SK-N-SH (cell line): ENCODE results near the gene PMS2. TPM values are rescaled to one million over a fixed set of nuclear protein-coding genes. Genes with fewer than 3 reads are reported as not detected.
"Not testable (repeated sequence)": the region's sequence is repeated elsewhere in the genome, so short reads cannot be mapped to it uniquely, and the experiment has no call there.

Source experiments
- CTCF ChIA-PET: fragments of 300-600, 350-600 bp; formaldehyde crosslinking; extraction: SDS; loops from one replicate; lab custom pipeline; 2021; lab: Yijun Ruan, JAX
- POLR2A ChIA-PET: fragments of 350-600 bp; sonication (Branson Sonifier 250); formaldehyde crosslinking; extraction: SDS; loops from one replicate; lab custom pipeline; 2020; ENCODE audit warnings: antibody characterized with exemption, inconsistent platforms; lab: Yijun Ruan, JAX
- DNase-seq: peaks from one replicate; pipeline ENCODE4 v3.0.0; 2012
- H2AFZ ChIP-seq: fragments of 200-600 bp; sonication (generic); 2 replicates; pipeline ENCODE4 v1.8.1; 2016; ENCODE audit warnings: antibody characterized with exemption, mild to moderate bottlenecking, low read depth
- H3F3A ChIP-seq: fragments of 200-600 bp; sonication (generic); replicated peaks from 2 replicates; pipeline ENCODE3; 2016; ENCODE audit warnings: antibody characterized with exemption, mild to moderate bottlenecking; ENCODE audit not compliant: insufficient read depth
- H3K27ac ChIP-seq, 2 experiments: fragments of 200-500 bp in 1 of 2; fragments of 200-600 bp in 1 of 2; sonication (Bioruptor generic) in 1 of 2; sonication (generic), shearing (Covaris generic) in 1 of 2; 2 replicates each; pipeline versions ENCODE4 v1.5.1 to v1.6.1; 2014 to 2016; ENCODE audit warnings: low read depth in 2 of 2, inconsistent platforms in 1 of 2, low read length in 1 of 2, mild to moderate bottlenecking in 1 of 2, mixed read lengths in 1 of 2
- H3K27me3 ChIP-seq: fragments of 200-600 bp; sonication (generic), shearing (Covaris generic); 2 replicates; pipeline ENCODE4 v1.6.1; 2016; ENCODE audit warnings: mixed run types; ENCODE audit not compliant: insufficient read depth
- H3K36me3 ChIP-seq, 2 experiments: fragments of 200-500 bp in 1 of 2; fragments of 200-600 bp in 1 of 2; sonication (Bioruptor generic) in 1 of 2; sonication (generic) in 1 of 2; replicated peaks in 1 of 2; 2 replicates each; pipeline versions ENCODE3 to v1.5.1; 2014 to 2016; ENCODE audit warnings: low read length in 1 of 2, mild to moderate bottlenecking in 1 of 2; ENCODE audit not compliant: insufficient read depth in 2 of 2, control insufficient read depth in 1 of 2
- H3K4me1 ChIP-seq, 2 experiments: fragments of 200-500 bp in 1 of 2; fragments of 200-600 bp in 1 of 2; sonication (Bioruptor generic) in 1 of 2; sonication (generic), shearing (Covaris generic) in 1 of 2; 2 replicates each; pipeline versions ENCODE4 v1.5.1 to v1.6.1; 2014 to 2016; ENCODE audit warnings: low read depth in 1 of 2, low read length in 1 of 2, mixed run types in 1 of 2; ENCODE audit not compliant: insufficient read depth in 2 of 2, control insufficient read depth in 1 of 2
- H3K4me2 ChIP-seq: fragments of 200-600 bp; sonication (generic), shearing (Covaris generic); 2 replicates; pipeline ENCODE4 v1.6.1; 2017; ENCODE audit warnings: mixed run types
- H3K4me3 ChIP-seq, 2 experiments: fragments of 200-500 bp in 1 of 2; fragments of 200-600 bp in 1 of 2; sonication (Bioruptor generic) in 1 of 2; sonication (generic), shearing (Covaris generic) in 1 of 2; 2 replicates each; pipeline versions ENCODE4 v1.5.1 to v1.8.1; 2014 to 2016; ENCODE audit warnings: low read depth in 2 of 2, inconsistent platforms in 1 of 2, low read length in 1 of 2, mild to moderate bottlenecking in 1 of 2, mixed read lengths in 1 of 2, moderate library complexity in 1 of 2
- H3K79me2 ChIP-seq: fragments of 200-600 bp; sonication (generic); 2 replicates; pipeline ENCODE4 v1.8.1; 2017; ENCODE audit warnings: mild to moderate bottlenecking; ENCODE audit not compliant: insufficient read depth
- H3K9ac ChIP-seq: fragments of 200-600 bp; sonication (generic); 2 replicates; pipeline ENCODE4 v1.6.1; 2017; ENCODE audit warnings: mixed run types
- H3K9me2 ChIP-seq: fragments of 200-600 bp; sonication (generic); 2 replicates; pipeline ENCODE4 v1.6.1; 2017; ENCODE audit warnings: mixed run types
- H3K9me3 ChIP-seq: fragments of 200-600 bp; sonication (generic); 2 replicates; pipeline ENCODE4 v1.6.1; 2017; ENCODE audit warnings: mixed run types, mild to moderate bottlenecking, moderate library complexity
- H4K20me1 ChIP-seq: fragments of 200-600 bp; sonication (generic); 2 replicates; pipeline ENCODE4 v1.6.1; 2017; ENCODE audit warnings: mild to moderate bottlenecking, mixed run types; ENCODE audit not compliant: insufficient read depth
- WGBS: methylation state at CpG from one replicate; pipeline ENCODE4 v1.1.6; 2017; ENCODE audit warnings: low lambda C conversion rate; 5-methylcytosine and 5-hydroxymethylcytosine counted together
- polyA plus RNA-seq, 3 experiments: library from polyadenylated mRNA; depleted of rRNA; stranded (reverse); fragments of >200 nt; gene quantifications; 2 replicates each; pipeline ENCODE4 v1.2.3, GENCODE V29; 2012

The PMS2 gene
- polyA plus RNA-seq, 1 of the 3 experiments (the other 2 are of a cell fraction): 9.6 TPM

DNA sequence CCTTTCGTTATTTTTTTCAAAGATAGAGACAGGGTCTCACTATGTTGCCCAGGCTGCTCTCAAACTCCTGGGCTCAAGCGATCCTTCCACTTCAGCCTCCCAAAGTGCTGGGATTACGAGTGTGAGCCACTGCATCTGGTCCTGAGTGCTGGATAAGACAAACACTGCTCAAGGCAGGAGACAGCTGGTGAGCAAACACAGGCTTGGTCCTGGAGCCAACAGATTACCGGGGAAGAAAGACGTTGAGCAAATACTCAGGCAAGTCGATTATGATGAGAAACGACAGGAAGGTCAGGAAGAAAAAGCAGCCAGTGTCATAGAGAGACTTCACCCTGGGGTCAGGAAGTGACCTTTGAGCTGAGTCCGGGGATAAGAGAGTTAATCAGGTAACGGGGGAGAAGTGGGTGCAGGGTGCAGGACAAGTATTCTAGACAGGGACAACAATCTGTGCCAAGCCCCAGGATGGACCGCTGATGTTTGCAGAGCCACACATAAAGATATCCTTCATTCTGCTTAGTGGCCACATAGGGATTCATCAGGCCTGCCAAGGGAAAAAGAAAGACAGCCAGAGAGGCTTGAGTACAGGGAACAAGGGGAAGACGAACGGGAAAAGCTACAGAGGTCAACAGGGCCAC lies 29.1 kb downstream of the PMS2 start:
- H3K36me3 ChIP-seq: peaks cover 6 to 14% of the 10 kb centered on the region in 2 experiments
- H3K9ac ChIP-seq, H3K4me1 ChIP-seq, H4K20me1 ChIP-seq, H3F3A ChIP-seq, H3K4me3 ChIP-seq, DNase-seq, H3K79me2 ChIP-seq, POLR2A ChIA-PET, CTCF ChIA-PET, H3K4me2 ChIP-seq, H2AFZ ChIP-seq, H3K27ac ChIP-seq, H3K27me3 ChIP-seq, H3K9me2 ChIP-seq, H3K9me3 ChIP-seq: not testable (repeated sequence)
- 98% methylated on average over 3 of the region's 12 CpGs for WGBS

DNA sequence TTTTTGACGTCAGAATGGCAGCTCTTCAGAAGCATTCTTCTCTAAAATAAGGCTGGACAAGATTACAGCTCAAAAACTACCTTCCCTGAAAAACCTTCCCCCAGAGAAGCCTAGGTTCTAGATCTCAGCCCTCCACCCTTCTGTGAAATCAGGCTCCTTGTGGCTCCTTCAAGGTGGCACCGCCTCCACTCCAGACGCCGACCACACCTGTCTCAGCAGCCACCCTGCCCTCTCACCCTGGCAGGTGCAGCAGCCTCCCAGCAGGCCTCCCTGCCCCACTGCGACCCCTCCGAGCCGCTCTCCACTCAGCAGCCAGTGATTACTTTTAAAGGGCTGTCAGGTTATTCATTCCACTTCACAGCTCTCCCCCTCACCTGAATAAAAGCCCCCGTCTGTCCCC lies 35.3 kb downstream of the PMS2 start:
- no CpG with 5 or more reads among the region's 8 CpGs for WGBS
- H3K9ac ChIP-seq, H3K27ac ChIP-seq, H2AFZ ChIP-seq, DNase-seq, H3K4me2 ChIP-seq, H3K9me3 ChIP-seq, H3F3A ChIP-seq, H3K27me3 ChIP-seq, H3K4me1 ChIP-seq, POLR2A ChIA-PET, H3K4me3 ChIP-seq, H3K9me2 ChIP-seq, H3K79me2 ChIP-seq, H4K20me1 ChIP-seq, CTCF ChIA-PET: not testable (repeated sequence)
- H3K36me3 ChIP-seq: peaks cover 0 to 10% of the 10 kb centered on the region in 2 experiments

DNA sequence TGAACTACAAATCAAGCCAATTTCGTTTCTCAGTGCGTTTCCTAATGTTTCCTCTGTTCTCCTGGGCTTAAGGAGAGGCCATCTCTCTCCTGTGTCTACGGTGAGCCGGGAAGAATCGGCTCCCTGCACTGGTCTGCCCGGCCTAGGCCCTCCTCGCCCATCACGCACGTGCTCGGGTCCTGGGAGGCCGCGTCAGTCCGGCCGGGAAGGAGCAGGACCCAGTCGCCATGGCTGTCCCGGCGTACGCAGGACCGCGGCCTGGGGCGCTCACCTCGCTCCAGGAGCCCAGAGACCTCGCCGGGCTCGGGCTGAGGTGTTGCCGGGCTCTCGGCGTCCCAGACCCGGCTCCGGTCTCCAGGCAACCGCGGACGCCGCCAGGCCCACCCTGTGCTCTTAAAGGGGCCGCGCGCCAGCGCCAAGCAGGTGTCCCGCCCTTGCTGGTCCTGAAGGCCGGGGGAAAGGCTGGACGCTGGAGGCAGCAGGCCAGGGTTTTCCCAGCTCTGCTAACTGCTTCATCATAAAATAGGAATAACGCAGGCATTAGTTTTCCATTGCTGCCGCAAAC lies 38.4 kb downstream of the PMS2 start, which contains the start of gene RSPH10B:
Gene RSPH10B (minus strand): TSS at position 343 of the 565 bp plus-strand sequence. CDS start 3,573 bp downstream, outside the sequence.
- CTCF ChIA-PET, H3K27me3 ChIP-seq, H3K9ac ChIP-seq, H3K36me3 ChIP-seq, DNase-seq, H3K9me2 ChIP-seq, H3K79me2 ChIP-seq, H3K4me3 ChIP-seq, POLR2A ChIA-PET, H3F3A ChIP-seq, H4K20me1 ChIP-seq, H3K4me2 ChIP-seq, H3K27ac ChIP-seq, H2AFZ ChIP-seq, H3K4me1 ChIP-seq, H3K9me3 ChIP-seq: not testable (repeated sequence)
- 69% methylated on average over 10 of the region's 43 CpGs for WGBS

DNA sequence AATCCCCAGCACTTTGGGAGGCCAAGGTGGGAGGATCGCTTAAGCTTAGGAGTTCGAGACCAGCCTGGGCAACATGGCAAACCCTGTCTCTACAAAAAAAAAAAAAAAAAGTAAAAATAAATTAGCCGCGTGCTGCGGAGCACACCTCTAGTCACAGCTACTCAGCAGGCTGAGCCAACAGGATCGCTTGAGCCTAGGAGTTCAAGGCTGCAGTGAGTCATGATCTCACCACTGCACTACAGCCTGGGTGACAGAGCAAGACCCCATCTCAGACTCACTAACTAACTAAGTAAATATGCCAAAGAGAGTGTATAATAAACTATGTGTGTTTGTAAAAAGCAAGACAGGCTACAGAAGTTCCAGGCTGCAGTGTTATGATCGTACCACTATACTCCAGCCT lies 45.0 kb downstream of the PMS2 start:
- H3K27ac ChIP-seq, H4K20me1 ChIP-seq, H3K9ac ChIP-seq, POLR2A ChIA-PET, H3K4me3 ChIP-seq, H3K9me3 ChIP-seq, DNase-seq, H3K4me2 ChIP-seq, H3K27me3 ChIP-seq, H2AFZ ChIP-seq, H3K9me2 ChIP-seq, H3K4me1 ChIP-seq, CTCF ChIA-PET, H3F3A ChIP-seq, H3K79me2 ChIP-seq, H3K36me3 ChIP-seq: not testable (repeated sequence)
- WGBS: 83% methylated on average over 4 of the region's 7 CpGs

DNA sequence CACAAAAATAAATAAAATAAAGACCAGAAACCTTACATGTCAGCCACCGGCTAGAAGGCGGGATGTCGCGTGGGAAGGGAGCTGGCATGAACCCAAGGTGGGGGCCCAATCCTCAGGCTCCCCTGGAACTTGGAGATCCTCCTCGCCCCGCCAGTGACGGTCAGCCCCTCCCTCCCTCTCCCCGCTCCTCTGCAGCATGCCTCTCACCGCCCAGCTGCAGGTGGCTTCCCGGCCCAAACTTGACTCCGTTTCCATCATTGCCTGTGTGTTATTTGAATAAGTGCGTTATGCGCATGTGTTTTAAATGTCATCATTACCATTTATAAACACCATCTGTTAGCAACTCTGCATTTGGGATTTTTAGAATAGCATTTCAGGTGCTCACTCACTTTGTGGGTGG lies 45.6 kb downstream of the PMS2 start:
- H3K27ac ChIP-seq, DNase-seq: not testable (repeated sequence)

DNA sequence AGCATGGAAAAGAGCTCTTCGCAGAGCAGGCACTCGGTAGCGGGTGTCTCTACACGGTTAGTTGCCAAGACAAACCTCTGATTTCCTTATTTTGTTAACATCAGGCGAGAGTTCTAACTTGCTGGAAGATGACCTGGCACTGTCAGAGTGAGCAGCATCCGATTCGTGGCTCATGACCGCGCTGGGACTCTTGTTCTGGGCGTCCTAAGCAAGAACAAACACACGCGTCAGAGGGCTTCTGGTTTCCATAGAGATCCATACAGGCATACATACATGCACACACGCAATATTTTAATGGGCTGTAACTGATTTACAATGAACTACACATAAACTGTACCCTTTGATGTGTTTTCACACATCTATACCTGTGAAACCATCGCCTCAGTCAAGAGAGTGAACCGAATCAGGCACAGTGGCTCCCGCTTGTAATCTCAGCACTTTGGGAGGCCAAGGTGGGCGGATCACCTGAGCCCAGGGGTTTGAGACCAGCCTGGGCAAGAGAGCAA lies 73.9 kb downstream of the PMS2 start:
- not testable (repeated sequence) for H2AFZ ChIP-seq

More for the DNA sequence above, 45.6 kb downstream of the PMS2 start:
- H2AFZ ChIP-seq, H3K9ac ChIP-seq, H3K9me2 ChIP-seq, CTCF ChIA-PET, H3K4me3 ChIP-seq, POLR2A ChIA-PET, H3F3A ChIP-seq, H3K4me1 ChIP-seq, H3K36me3 ChIP-seq, H4K20me1 ChIP-seq, H3K79me2 ChIP-seq, H3K9me3 ChIP-seq, H3K4me2 ChIP-seq, H3K27me3 ChIP-seq: not testable (repeated sequence)
- WGBS: 82% methylated on average over 5 of the region's 13 CpGs

More for the DNA sequence above, 73.9 kb downstream of the PMS2 start:
- WGBS: no CpG with 5 or more reads among the region's 17 CpGs
- DNase-seq, H3K79me2 ChIP-seq, H3K4me3 ChIP-seq, H3F3A ChIP-seq, H3K27me3 ChIP-seq, H4K20me1 ChIP-seq, H3K36me3 ChIP-seq, POLR2A ChIA-PET, H3K9me2 ChIP-seq, H3K27ac ChIP-seq, CTCF ChIA-PET, H3K9me3 ChIP-seq, H3K4me2 ChIP-seq, H3K4me1 ChIP-seq, H3K9ac ChIP-seq: not testable (repeated sequence)
